ENCODE measurements around the gene CRCP. TPM values are rescaled to one million over a fixed set of nuclear protein-coding genes. Genes with fewer than 3 reads are reported as not detected.
"Not testable (repeated sequence)": the region's sequence is repeated elsewhere in the genome, so short reads cannot be mapped to it uniquely, and the experiment has no call there.

CRCP gene
- total RNA-seq, result 22.5 and 25.4 TPM in 2 replicates

DNA sequence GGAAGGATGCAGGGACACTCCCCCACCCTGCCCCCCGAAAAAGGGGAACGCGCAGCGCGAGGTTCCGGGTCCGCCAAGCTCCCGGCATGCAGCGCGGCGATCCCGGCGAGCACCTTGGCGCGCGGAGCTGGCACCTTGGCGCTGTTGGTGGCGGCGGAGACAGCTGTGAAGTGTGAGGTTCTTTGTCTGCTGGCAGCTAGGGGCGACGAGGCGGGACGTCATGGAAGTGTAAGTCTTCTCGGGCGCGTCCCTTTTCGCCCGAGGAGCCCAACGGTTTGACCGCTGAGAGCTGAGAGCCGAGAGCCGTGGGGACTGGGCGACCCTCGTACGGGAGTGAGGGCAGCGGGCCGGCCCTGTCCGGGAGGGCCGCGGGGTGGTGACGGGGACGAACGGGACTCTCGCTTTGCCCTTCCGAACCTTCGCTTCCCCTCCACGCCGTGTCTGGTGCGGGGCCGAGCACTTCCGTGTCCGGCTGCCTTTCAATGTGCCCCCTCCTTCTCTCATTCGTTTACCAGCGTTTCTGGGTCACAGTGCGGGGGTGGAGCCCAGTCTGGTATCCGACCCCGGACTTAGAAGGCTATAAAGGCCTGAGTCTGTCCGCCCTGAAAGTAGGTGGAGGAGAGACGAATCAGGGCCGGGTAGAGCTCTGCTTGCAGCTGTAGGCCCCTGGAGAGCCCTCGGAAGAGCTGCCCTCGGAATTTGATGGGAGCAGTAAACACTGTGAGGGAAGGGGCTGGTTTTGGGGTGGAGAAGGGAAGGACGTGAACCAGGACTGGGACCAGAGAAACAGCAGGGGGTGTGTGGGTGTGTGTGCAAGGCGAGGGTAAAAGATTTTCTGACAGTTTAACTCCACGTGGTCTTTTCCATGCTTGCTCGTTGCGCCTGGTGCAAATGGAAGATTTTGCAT is at the start of gene CRCP:
Gene CRCP, plus strand, starts transcription at position 105 of the 907 bp plus-strand sequence. Its CDS starts 116 bp downstream, at position 221.
- peak; percentile 74 for DNase-seq

DNA sequence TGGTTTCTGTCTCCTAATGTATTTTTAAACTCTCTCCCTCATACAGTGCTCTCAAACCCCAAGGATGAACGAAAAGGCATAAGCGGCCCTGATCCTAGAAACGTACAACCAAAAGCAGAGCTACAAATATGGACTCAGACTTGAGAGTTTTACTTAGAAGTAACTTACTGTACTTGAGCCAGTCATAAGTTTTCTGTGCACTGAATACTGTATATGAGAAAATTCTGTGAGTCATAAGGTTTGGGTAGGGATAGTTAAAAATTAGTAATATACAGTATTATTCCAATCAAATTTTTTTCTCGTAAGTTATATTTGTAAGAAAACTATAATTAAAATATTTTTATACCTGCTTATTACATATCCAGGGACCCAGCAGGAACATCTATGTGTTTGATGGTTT is 44.9 kb upstream of the CRCP start:
- DNase-seq, result no peak

DNA sequence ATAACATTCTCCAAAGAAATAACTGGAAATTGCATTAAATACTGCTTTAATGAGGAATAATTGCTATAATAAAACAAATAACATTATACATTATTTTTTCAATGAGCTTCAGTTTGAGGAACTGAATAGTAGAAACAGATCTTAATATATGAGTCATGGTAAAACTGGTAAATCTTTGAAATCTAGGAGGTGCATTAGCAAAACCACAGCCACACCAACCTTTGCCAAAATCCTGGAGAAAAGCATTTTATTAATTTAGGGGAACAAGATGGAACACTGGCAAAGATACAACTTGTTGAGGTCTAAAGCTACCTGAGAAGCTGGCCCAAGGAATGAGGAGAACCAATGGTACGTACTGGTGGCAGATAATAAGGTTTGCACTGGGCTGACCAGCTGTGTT is 44.4 kb upstream of the CRCP start:
- DNase-seq, result no peak

DNA sequence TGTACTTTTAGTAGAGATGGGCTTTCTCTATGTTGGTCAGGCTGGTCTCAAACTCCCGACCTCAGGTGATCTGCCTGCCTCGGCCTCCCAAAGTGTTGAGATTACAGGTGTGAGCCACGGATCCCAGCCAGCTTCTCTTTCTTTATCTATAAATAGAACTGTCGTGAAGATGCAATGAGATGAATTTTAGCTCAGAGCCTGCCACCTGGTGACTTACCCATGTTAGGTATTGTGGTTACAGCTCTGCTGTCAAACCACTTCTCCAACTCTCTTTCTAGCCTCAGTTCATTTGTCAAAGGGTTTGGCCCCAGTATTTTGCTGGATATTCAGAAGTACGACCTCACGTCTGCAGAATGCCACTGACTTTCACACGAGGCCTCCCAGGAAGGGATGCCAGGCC is 42.4 kb upstream of the CRCP start:
- not testable (repeated sequence) for DNase-seq

DNA sequence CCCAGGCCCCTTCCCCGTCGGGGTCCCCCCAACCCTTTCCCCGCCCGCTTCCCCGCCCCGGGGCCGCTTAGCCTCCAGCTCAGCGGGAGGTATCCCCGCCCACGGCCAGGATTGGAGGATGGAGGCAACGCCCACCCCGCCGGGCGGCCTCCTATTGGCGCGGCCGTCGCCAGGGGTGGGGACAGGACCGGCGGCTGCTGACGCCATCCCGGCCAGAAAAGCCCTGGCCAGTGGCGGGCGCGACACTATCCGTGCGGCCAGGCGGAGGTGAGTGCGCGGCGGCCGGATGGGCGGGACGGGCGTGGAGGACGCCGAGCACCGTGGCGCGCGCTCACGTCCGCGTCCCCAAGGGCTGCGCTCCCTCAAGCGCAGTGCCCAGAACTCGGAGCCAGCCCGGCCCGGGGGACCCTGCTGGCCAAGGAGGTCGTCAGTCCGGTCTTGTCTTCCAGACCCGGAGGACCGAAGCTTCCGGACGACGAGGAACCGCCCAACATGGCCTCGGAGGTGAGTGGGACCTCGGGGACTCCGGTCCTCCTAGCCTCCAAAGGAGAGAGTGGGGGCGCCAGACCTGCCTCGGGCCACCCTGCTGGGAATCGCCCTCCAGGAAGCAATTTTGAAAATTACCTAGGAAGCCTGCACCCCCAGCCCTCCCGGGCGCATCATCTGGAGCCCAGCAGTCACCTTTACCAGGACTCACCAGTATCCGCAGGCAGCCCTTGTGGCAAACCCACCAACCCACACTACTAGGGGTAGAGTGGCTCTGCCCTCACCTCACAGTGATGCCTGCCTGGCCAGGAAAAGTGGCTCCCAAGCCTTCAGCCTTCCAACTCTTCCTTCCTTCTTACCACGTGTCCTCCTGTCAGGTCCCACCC is 38.8 kb upstream of the CRCP start, which contains the start of gene ASL:
Gene ASL, plus strand, starts transcription at position 230 of the 872 bp plus-strand sequence. Its CDS starts 263 bp downstream, at position 493.
- DNase-seq, result peak; percentile 93

DNA sequence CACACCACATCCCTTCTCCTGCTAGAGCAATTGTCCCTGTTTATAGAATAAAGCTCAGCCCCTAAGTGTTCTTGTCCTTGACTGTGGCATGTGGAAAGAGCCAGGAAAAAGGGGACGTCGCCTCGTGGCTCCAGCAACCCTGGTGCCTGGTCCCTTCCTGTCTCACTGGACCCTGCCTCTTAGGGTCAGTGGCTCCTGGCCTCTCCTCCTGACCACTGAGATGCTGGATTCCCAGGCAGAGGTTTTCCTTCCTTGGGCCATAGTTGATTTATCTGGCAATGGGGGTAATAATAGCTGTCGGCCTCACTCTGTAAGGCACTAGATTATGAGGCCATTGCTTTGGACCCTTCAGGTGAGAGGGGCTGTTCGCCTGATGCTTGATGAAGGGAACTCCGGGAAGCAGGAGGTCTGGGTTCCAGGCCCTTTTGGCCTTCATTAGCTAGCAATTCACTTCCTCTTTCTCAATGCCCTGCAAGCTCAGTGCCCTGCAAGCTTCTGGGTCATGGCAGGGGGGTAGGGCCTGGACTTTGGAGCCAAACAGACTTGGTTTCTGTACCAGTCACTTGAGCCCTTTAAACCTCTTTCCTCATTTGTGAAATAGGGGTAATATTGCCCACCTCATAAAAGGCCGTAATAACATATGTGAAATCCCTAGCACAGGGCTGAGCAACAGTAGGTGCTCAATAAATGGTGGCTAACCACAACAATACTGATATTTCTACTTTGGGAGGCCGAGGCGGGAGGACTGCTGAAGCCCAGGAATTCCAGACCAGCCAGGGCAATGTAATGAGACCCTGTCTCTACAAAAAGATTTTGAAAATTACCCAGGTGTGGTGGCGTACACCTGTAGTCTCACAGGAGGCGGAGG is 38.0 kb upstream of the CRCP start:
- no peak for DNase-seq

- no peak for DNase-seq
Measured at GRCh38 chr7:66078067-66078466, 36.6 kb upstream of the CRCP start.

DNA sequence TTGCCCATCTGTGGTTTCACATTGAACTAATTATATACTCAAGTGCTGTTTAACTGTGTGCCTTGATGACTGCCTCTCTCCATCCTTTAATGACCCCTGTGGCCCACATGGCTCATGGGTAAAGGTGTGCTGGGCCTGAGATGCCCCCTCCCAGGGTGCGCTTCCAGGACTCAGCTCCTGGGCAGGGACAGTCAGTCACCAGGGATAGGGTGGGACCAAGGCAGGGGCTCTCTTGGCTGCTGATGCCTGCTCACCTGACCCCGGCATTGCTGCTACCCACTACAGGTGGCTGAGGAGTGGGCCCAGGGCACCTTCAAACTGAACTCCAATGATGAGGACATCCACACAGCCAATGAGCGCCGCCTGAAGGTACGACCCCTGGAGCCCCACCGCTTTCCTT is 32.6 kb upstream of the CRCP start:
- DNase-seq, result no peak

DNA sequence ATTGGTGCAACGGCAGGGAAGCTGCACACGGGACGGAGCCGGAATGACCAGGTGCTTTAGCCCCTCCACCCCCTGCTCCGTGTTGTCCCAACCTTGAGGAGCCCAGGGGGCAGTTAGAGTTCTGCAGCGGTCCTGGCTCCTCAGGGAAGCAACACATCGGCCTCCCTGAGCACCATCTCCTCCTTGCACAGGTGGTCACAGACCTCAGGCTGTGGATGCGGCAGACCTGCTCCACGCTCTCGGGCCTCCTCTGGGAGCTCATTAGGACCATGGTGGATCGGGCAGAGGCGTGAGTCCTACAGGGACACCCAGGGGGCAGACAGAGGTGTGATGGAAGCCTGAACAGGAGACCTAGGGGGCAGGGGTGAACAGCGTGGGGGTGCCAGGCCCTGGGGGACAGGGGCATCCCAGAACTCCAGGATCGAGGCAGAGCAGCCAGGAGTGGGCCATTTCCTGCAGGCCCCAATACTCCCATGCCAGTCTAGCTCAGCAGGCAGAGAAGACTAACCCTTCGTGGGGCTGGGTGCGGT is 31.7 kb upstream of the CRCP start:
- DNase-seq, result no peak

DNA sequence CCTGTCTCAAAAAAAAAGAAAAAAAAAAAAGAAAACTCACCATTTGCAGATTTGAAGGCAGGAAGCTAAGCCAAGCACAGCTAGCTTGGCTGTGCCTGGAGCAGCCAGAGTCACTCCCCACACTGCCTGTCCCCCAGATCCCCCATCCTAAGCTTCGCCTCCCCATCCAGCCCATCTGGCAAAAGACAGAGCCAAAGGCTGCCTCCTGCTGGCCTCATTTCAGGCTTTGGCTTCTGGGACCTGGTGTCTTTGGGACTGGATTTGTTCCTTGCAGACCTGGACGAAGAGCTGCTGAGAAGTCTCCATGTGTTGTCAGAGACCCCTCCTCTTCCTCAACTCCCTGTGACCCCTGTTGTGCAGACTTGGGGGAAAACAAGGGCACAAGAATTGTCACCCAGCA is 31.0 kb upstream of the CRCP start:
- DNase-seq, result no peak

DNA sequence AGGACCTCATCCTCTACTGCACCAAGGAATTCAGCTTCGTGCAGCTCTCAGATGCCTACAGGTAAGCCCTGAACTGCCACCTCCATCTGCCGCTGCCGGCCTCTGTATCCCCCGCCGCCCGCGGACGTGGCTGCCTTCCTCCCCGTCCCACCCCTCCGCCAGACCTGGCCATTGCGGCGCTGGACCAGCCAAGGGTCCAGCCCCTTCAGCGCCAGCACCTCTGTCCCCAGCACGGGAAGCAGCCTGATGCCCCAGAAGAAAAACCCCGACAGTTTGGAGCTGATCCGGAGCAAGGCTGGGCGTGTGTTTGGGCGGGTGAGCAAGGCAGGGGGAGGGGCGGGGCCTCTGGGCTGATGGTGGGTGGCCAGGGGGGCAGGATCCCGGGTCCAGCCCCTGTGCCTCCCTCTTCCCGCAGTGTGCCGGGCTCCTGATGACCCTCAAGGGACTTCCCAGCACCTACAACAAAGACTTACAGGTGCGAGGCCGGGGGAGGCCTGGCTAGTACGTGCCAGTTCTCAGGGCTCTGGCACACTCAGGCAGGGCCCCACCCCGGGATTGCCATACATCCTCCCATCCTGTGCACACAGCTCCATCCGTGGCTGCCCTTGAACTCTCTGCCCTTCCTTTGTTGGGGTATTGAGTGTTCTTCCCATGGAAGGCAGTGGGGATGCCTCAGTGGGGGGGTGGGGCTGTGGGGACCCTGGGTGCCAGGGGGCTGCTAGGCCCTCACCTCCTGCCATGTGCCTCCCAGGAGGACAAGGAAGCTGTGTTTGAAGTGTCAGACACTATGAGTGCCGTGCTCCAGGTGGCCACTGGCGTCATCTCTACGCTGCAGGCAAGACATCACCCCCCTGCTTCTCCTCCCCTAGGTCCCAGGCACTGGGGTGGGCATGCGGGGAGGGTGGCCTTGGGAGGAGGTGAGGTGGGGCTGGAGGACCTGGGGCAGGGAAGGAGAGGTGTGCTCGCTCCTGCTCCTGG is 25.5 kb upstream of the CRCP start:
- DNase-seq, result no peak

- no peak for DNase-seq
Measured at GRCh38 chr7:66092654-66093053, 22.0 kb upstream of the CRCP start.

GRCh38 chr7:66095010-66095409 is 19.6 kb upstream of the CRCP start:
- no peak for DNase-seq

GRCh38 chr7:66099232-66099550 is 15.5 kb upstream of the CRCP start:
- DNase-seq, result no peak

- DNase-seq, result peak; percentile 77
Measured at GRCh38 chr7:66099551-66100407, 14.9 kb upstream of the CRCP start.

GRCh38 chr7:66100408-66101050 is 14.1 kb upstream of the CRCP start:
- no peak for DNase-seq

DNA sequence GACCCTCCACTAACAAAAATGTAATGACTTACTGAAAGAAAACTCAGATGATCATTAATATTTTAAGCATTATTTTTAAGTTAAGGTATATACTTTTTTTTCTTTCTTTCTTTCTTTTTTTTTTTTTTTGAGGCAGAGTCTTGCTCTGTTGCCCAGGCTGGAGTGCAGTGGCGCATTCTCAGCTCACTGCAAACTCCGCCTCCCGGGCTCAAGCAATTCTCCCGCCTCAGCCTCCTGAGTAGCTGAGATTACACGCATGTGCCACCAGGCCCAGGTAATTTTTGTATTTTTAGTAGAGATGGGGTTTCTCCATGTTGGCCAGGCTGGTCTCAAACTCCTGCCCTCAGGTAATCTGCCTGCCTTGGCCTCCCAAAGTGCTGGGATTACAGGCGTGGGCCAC is 12.5 kb upstream of the CRCP start:
- DNase-seq, result not testable (repeated sequence)

DNA sequence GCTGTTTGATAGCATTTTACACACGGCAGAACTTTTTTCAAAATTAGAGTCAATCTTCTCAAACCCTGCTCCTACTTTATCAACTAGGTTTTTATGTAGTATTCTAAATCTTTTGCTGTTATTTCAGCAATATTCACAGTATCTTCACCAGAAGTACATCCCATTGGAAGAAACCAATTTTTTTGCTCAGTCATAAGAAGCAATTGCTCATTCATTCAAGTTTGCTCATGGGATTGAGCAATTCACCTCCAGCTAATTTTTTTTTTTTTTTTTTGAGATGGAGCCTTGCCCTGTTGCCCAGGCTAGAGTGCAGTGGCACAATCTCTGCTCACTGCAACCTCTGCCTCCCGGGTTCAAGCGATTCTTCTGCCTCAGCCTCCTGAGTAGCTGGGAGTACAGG is 10.7 kb upstream of the CRCP start:
- not testable (repeated sequence) for DNase-seq

- no peak for DNase-seq
Measured at GRCh38 chr7:66105263-66105748, 9.3 kb upstream of the CRCP start.

All from dermis blood vessel endothelial cell (primary cell).